ENCODE results near the gene SUSD5. TPM values are rescaled to one million over a fixed set of nuclear protein-coding genes. Genes with fewer than 3 reads are reported as not detected.
A peak's percentile ranks its signal among the peaks of the same experiment; 100 is the strongest.

SUSD5 gene
- total RNA-seq, 1 donor from 2014 or later, result 0.80 TPM

- intact Hi-C loops (cut with micrococcal nuclease), result no loop called here
- TF ChIP-seq, protein P1, sequence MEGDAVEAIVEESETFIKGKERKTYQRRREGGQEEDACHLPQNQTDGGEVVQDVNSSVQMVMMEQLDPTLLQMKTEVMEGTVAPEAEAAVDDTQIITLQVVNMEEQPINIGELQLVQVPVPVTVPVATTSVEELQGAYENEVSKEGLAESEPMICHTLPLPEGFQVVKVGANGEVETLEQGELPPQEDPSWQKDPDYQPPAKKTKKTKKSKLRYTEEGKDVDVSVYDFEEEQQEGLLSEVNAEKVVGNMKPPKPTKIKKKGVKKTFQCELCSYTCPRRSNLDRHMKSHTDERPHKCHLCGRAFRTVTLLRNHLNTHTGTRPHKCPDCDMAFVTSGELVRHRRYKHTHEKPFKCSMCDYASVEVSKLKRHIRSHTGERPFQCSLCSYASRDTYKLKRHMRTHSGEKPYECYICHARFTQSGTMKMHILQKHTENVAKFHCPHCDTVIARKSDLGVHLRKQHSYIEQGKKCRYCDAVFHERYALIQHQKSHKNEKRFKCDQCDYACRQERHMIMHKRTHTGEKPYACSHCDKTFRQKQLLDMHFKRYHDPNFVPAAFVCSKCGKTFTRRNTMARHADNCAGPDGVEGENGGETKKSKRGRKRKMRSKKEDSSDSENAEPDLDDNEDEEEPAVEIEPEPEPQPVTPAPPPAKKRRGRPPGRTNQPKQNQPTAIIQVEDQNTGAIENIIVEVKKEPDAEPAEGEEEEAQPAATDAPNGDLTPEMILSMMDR (IDR thresholded peaks at IDR 0.05; ENCODE audit: borderline replicate concordance), result no peak
- Histone ChIP-seq H3K27ac (replicated peaks) (no peak overlapping the region), H3K4me1 (no peaks in the 10 kb centered on the region), H3K27me3 (ENCODE audit: low read depth) (peaks cover 12% of the 10 kb centered on the region), H3K9me3 (replicated peaks) (no peaks in the 10 kb centered on the region), H3K4me3 (no peak overlapping the region), H3K36me3 (no peaks in the 10 kb centered on the region)
- DNase-seq, result no peak
Observed at GRCh38 chr3:33231756-33232465, 13.3 kb upstream of the SUSD5 start.

DNA sequence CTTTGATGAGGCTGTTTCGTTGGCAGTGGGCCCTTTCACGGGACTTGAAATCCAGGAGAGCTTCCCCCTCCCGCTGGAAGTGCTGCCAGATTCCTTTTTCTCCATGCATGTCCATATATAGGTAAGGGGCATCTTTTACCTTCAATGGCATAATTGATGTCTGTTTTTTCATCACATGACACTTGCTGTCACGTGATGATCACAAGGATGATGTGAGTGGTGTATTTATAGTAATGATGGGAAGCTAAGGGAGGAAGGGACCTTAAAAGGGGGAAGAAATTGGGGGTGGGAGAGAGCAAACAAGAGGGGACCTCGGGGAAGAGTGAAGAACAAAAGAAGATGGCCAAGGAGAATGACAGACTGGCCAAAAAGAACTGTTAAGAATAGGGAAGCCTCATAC, 11.3 kb upstream of the SUSD5 start:
- Histone ChIP-seq H3K4me3 (no peak overlapping the region), H3K36me3 (no peaks in the 10 kb centered on the region), H3K4me1 (no peaks in the 10 kb centered on the region), H3K27ac (replicated peaks) (no peak overlapping the region), H3K27me3 (ENCODE audit: low read depth) (peaks cover 12% of the 10 kb centered on the region), H3K9me3 (replicated peaks) (no peaks in the 10 kb centered on the region)
- no peak for DNase-seq
- intact Hi-C loops (cut with micrococcal nuclease), result no loop called here
- TF ChIP-seq, protein P1 (IDR thresholded peaks at IDR 0.05; ENCODE audit: borderline replicate concordance), result no peak

GRCh38 chr3:33229066-33229465, 10.5 kb upstream of the SUSD5 start:
- Histone ChIP-seq H3K4me3 (no peak overlapping the region), H3K36me3 (no peaks in the 10 kb centered on the region), H3K27me3 (ENCODE audit: low read depth) (peaks cover 12% of the 10 kb centered on the region), H3K27ac (replicated peaks) (no peak overlapping the region), H3K4me1 (no peaks in the 10 kb centered on the region), H3K9me3 (replicated peaks) (no peaks in the 10 kb centered on the region)
- TF ChIP-seq, protein P1 (IDR thresholded peaks at IDR 0.05; ENCODE audit: borderline replicate concordance), result no peak
- no peak for DNase-seq
- intact Hi-C loops (cut with micrococcal nuclease), result no loop called here

GRCh38 chr3:33221241-33221640, 2.6 kb upstream of the SUSD5 start:
- Histone ChIP-seq H3K36me3 (no peaks in the 10 kb centered on the region), H3K27me3 (ENCODE audit: low read depth) (peaks cover 35% of the 10 kb centered on the region), H3K4me1 (peaks cover 16% of the 10 kb centered on the region), H3K27ac (replicated peaks) (no peak overlapping the region), H3K4me3 (no peak overlapping the region), H3K9me3 (replicated peaks) (no peaks in the 10 kb centered on the region)
- TF ChIP-seq, protein P1 (IDR thresholded peaks at IDR 0.05; ENCODE audit: borderline replicate concordance), result no peak
- intact Hi-C loops (cut with micrococcal nuclease), result no loop called here
- DNase-seq, result no peak

- TF ChIP-seq, protein P1 (IDR thresholded peaks at IDR 0.05; ENCODE audit: borderline replicate concordance), result no peak
- intact Hi-C loops (cut with micrococcal nuclease), result no loop called here
- Histone ChIP-seq H3K27ac (replicated peaks) (no peak overlapping the region), H3K4me1 (peaks cover 16% of the 10 kb centered on the region), H3K27me3 (ENCODE audit: low read depth) (peaks cover 45% of the 10 kb centered on the region), H3K4me3 (peak overlapping the region; percentile 68), H3K36me3 (no peaks in the 10 kb centered on the region), H3K9me3 (replicated peaks) (no peaks in the 10 kb centered on the region)
- DNase-seq, result no peak
Observed at GRCh38 chr3:33219175-33219487, 521 bp upstream of the SUSD5 start.

Data from left ventricle myocardium inferior (tissue), 1 donor.